Kidney (tissue), 14 donors: Measurements from ENCODE around the gene C1QTNF1. TPM values are rescaled to one million over a fixed set of nuclear protein-coding genes. Genes with fewer than 3 reads are reported as not detected.

ENCODE experiments used
- DNase-seq, 5 donors: peaks; one replicate each; pipeline ENCODE4 v3.0.0-alpha.2; 2013 to 2020
- FAIRE-seq: peaks from 2 replicates; lab custom pipeline; 2012; peaks lifted over from hg19 to GRCh38; lab: Jason Lieb, UNC
- H3K27ac ChIP-seq, 2 donors: one replicate each; pipeline ENCODE4 v1.7.0; 2013; ENCODE audit warnings: low read depth in 2 of 2, low read length in 2 of 2, inconsistent platforms in 1 of 2
- H3K27me3 ChIP-seq: one replicate; pipeline ENCODE4 v1.7.1; 2013; ENCODE audit warnings: low read length, inconsistent platforms; ENCODE audit not compliant: control insufficient read depth, insufficient read depth
- H3K36me3 ChIP-seq, 3 donors: one replicate each; pipeline versions ENCODE4 v1.7.0 to v1.7.1; 2013; ENCODE audit warnings: low read length in 3 of 3, control low read depth in 1 of 3, inconsistent platforms in 1 of 3; ENCODE audit not compliant: insufficient read depth in 3 of 3, control insufficient read depth in 2 of 3
- H3K4me1 ChIP-seq, 3 donors: one replicate each; pipeline versions ENCODE4 v1.7.0 to v1.7.1; 2013; ENCODE audit warnings: low read length in 3 of 3, inconsistent platforms in 1 of 3, low read depth in 1 of 3; ENCODE audit not compliant: control insufficient read depth in 2 of 3, insufficient read depth in 2 of 3
- H3K4me3 ChIP-seq, 3 donors: one replicate each; pipeline versions ENCODE4 v1.7.0 to v1.8.1; 2013; ENCODE audit warnings: low read length in 3 of 3, control low read depth in 1 of 3, inconsistent platforms in 1 of 3
- H3K9ac ChIP-seq, 3 donors: one replicate each; pipeline versions ENCODE4 v1.7.0 to v1.7.1; 2013; ENCODE audit warnings: low read length in 3 of 3, control low read depth in 1 of 3, inconsistent platforms in 1 of 3
- H3K9me3 ChIP-seq, 3 donors: one replicate each; pipeline versions ENCODE4 v1.7.0 to v1.7.1; 2013; ENCODE audit warnings: low read length in 3 of 3, control low read depth in 1 of 3, inconsistent platforms in 1 of 3; ENCODE audit not compliant: control insufficient read depth in 2 of 3, insufficient read depth in 1 of 3
- CTCF ChIP-seq: IDR thresholded peaks from 3 replicates; pipeline ENCODE4 v1.5.1; 2012; ENCODE audit warnings: mild to moderate bottlenecking, moderate library complexity, borderline replicate concordance; ENCODE audit not compliant: insufficient read depth; ENCODE audit errors: extremely low read depth
- intact Hi-C: fragments of 100-400 bp; cut with DNase I; formaldehyde crosslinking; loops from one replicate; pipeline ENCODE4 v1.11.1; 2022
- polyA plus RNA-seq: library from polyadenylated mRNA; stranded (reverse); fragments of 350-450 nt; fragmentation: Illumina TruSeq; extraction: RNeasy Lipid Tissue Mini Kit (QIAGEN cat#74804); gene quantifications from one replicate; pipeline ENCODE4 v1.2.3, GENCODE V29; 2014; ENCODE audit warnings: low read depth, low replicate concordance; ENCODE audit not compliant: insufficient read depth
- total RNA-seq: library from RNA; stranded (reverse); fragmentation: NEBNext Ultra II Directional; extraction: Animal tissue kit (Norgen Biotek cat#: 25700); gene quantifications from one replicate; pipeline ENCODE4 v1.2.1, GENCODE V29; 2021
- donor health status: control.
- donor health status: control.
- donor health status: control.
- donor health status: control.
- donor health status: control.
- donor health status: DM: yes; HTN: yes; CAD: no.
- donor health status: Normal renal cell carcinoma (clear cell type).

The C1QTNF1 gene
- total and polyA plus RNA-seq, 2 donors from 2014 or later = 18.0 to 65.2 TPM

DNA sequence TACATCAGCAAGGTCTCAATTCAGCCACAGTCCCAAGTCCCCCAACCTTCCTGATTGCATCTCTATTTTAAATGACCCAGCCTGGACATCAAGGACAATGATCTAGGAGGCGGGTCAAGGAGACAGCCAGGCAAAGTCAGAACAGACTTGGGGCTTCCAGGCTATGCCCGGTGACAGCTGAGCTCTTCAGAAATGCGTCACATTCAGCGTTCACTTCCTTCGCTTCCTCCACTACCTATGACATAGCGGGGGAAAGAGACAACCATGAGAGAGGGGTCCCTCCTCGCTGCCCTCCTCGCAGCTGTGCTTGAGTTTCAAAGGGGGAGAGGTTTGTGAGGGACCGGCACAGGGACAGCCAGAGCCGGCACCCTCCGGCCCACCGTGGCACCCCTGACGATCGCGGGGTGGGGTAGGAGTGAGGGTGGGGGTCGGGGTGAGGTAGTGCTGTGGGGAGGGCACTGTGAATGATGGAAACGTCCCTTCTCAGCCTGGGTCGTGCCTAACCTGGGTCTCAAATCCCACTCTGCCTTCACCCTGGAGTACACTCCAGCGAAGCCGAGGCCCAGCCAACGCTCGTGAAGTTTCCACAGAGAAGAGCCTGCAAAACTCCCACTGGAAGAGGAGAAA, 31.9 kb upstream of the C1QTNF1 start:
- no peak for FAIRE-seq
- Histone ChIP-seq H3K27ac (peak overlapping the region in 1 of 2 donors; percentile 28), H3K27me3 (no peaks in the 10 kb centered on the region), H3K4me1 (peaks cover 0 to 9% (median 0%) of the 10 kb centered on the region in 3 donors), H3K9me3 (no peaks in the 10 kb centered on the region), H3K9ac (no peak overlapping the region), H3K36me3 (peaks cover 0 to 7% (median 5%) of the 10 kb centered on the region in 3 donors), H3K4me3 (no peak overlapping the region)
- intact Hi-C loops = no loop called here
- DNase-seq = peak in 1 of 5 donors; percentile 30
- TF ChIP-seq CTCF = no peak

DNA sequence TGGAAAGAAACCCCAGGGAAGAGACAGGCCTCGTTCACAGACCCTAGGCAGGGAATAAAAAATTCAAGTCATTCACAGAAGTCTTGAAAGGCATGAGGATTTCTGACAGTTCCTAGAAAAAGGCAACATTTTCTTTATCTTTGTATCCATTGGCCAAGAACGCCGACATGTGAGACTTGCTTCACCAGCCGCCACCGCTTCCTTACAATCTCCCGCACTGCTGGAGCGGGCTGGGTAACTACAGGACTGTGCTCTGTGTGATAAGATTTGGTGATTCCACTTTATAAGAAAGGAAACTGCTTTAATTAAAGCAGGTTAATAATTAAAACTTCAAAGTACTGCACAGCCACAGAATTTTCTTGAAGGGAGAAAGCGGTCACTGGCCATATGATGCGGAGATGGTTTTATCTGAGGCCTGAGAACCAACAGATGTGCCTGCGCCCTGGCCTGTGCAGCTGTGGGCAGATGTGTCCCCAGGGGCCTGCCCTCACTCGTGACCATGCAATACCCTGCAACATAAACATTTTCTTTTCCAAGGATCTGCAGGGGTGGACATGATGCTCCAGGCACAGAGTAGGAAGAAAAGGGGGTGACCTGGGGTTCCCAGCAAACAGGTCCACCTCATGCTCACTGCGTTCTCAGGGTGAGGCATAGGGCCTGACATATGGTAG, 31.3 kb upstream of the C1QTNF1 start:
- Histone ChIP-seq H3K9me3 (no peaks in the 10 kb centered on the region), H3K4me1 (peaks cover 0 to 9% (median 0%) of the 10 kb centered on the region in 3 donors), H3K9ac (no peak overlapping the region), H3K27me3 (no peaks in the 10 kb centered on the region), H3K36me3 (peaks cover 0 to 8% (median 7%) of the 10 kb centered on the region in 3 donors), H3K27ac (peak overlapping the region in 1 of 2 donors; percentile 28), H3K4me3 (no peak overlapping the region)
- TF ChIP-seq CTCF = no peak
- intact Hi-C loops = no loop called here
- no peak for FAIRE-seq
- DNase-seq = peak in 1 of 5 donors; percentile 23

DNA sequence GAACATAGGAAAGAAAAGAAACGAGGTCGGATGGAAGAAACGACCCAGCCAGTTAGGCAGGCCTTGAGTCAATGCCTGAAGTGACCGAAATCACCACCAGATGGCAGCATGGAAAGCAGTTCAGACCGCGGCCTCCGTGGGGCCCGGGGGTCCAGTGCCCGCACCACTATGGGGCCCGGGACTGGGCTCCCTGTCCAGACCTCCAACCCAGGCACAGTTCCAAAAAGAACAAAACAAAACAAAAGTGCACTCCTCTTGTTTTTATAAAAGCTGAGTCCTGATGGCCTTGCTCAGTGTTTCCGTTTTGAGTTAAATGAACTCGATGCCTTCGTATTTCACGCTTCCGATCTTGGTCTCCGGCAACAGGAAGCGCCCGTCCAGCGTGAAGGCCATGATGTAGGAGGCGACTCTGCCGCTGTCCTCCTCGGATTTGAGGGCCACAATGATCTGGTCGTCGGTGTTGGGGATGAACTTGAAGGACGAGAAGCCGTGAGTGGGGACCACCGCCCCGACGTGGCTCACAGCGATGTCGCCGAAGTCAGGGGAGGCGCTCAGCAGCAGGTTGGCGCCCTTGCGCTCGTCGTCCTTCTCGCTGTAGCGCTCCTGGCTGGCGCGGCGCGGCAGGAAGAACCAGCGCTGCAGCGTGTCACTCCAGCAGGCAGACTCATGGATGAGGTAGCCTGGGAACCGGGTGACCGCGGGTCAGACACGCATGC, 30.6 kb upstream of the C1QTNF1 start:
- Histone ChIP-seq H3K36me3 (peaks cover 0 to 12% (median 7%) of the 10 kb centered on the region in 3 donors), H3K9ac (no peak overlapping the region), H3K27me3 (no peaks in the 10 kb centered on the region), H3K4me3 (no peak overlapping the region), H3K9me3 (no peaks in the 10 kb centered on the region), H3K4me1 (peaks cover 0 to 7% (median 0%) of the 10 kb centered on the region in 3 donors), H3K27ac (peak overlapping the region in 1 of 2 donors; percentile 14)
- intact Hi-C loops = no loop called here
- DNase-seq = peak; percentile 65 to 73 (median 70)
- no peak for FAIRE-seq
- TF ChIP-seq CTCF = peak; percentile 59
